UCSD-AML1 (cell line): ENCODE measurements around the gene NARS2.
"Not testable (repeated sequence)": the region's sequence is repeated elsewhere in the genome, so short reads cannot be mapped to it uniquely, and the experiment has no call there.

Experiments
- DNase-seq: peaks from one replicate; lab custom pipeline; 2025; ENCODE audit not compliant: unreplicated experiment; lab: John Stamatoyannopoulos, UW

Gene NARS2

GRCh38 chr11:78574386-78575381 is at the start of gene NARS2:
Gene NARS2 (minus strand): TSS chr11:78574864. CDS start chr11:78574488, 376 bp downstream.
- DNase-seq = peak; percentile 95

- no peak for DNase-seq
Observed at GRCh38 chr11:78622666-78623065, 48.0 kb upstream of the NARS2 start.

GRCh38 chr11:78620159-78620558 is 45.5 kb upstream of the NARS2 start:
- DNase-seq = no peak

- no peak for DNase-seq
Observed at GRCh38 chr11:78615724-78616123, 41.1 kb upstream of the NARS2 start.

- DNase-seq = no peak
Observed at GRCh38 chr11:78613378-78613813, 38.7 kb upstream of the NARS2 start.

GRCh38 chr11:78612721-78613377 is 38.2 kb upstream of the NARS2 start:
- DNase-seq = no peak

GRCh38 chr11:78609321-78609720 is 34.7 kb upstream of the NARS2 start:
- not testable (repeated sequence) for DNase-seq

- no peak for DNase-seq
Observed at GRCh38 chr11:78607696-78608095, 33.0 kb upstream of the NARS2 start.

GRCh38 chr11:78606667-78607066 is 32.0 kb upstream of the NARS2 start:
- DNase-seq = no peak

- no peak for DNase-seq
Observed at GRCh38 chr11:78605296-78605695, 30.6 kb upstream of the NARS2 start.

GRCh38 chr11:78603792-78604191 is 29.1 kb upstream of the NARS2 start:
- no peak for DNase-seq

GRCh38 chr11:78602771-78603170 is 28.1 kb upstream of the NARS2 start:
- DNase-seq = not testable (repeated sequence)

- DNase-seq = not testable (repeated sequence)
Observed at GRCh38 chr11:78601066-78601465, 26.4 kb upstream of the NARS2 start.

GRCh38 chr11:78597579-78597978 is 22.9 kb upstream of the NARS2 start:
- DNase-seq = not testable (repeated sequence)

- no peak for DNase-seq
Observed at GRCh38 chr11:78595436-78596130, 20.9 kb upstream of the NARS2 start.

- no peak for DNase-seq
Observed at GRCh38 chr11:78594814-78595213, 20.1 kb upstream of the NARS2 start.

- DNase-seq = no peak
Observed at GRCh38 chr11:78588517-78588916, 13.9 kb upstream of the NARS2 start.

GRCh38 chr11:78587446-78587845 is 12.8 kb upstream of the NARS2 start:
- no peak for DNase-seq

GRCh38 chr11:78586452-78587046 is 11.9 kb upstream of the NARS2 start:
- DNase-seq = no peak

GRCh38 chr11:78583889-78584288 is 9.2 kb upstream of the NARS2 start:
- DNase-seq = no peak

- DNase-seq = no peak
Observed at GRCh38 chr11:78577495-78577894, 2.8 kb upstream of the NARS2 start.
